Activated CD4-positive, alpha-beta T cell treated with anti-CD3 and anti-CD28 coated beads, Interleukin-2, amount 50 U/mL, for 48 hours (primary cell): ENCODE measurements around the gene ANO1.

ENCODE experiments used
- DNase-seq, 2 experiments: peaks; one replicate each; pipeline ENCODE4 v3.0.0-alpha.2; 2020

The ANO1 gene

DNA sequence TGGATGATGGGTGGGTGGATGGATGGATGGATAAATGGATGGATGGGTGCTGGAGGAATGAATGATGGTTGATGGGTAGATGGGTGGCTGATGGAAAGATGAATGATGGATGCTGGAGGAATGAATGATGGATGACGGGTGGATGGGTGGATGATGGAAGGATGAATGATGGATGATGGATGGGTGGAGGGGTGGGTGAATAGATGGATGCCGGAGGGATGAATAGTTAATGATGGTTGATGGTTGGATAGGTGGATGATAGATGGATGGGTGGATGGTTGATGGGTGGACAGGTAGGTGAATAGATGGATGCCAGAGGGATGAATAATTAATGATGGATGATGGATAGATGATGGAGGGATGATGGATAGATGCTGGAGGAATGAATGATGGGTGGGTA, 41.4 kb downstream of the ANO1 start:
- no peak for DNase-seq

DNA sequence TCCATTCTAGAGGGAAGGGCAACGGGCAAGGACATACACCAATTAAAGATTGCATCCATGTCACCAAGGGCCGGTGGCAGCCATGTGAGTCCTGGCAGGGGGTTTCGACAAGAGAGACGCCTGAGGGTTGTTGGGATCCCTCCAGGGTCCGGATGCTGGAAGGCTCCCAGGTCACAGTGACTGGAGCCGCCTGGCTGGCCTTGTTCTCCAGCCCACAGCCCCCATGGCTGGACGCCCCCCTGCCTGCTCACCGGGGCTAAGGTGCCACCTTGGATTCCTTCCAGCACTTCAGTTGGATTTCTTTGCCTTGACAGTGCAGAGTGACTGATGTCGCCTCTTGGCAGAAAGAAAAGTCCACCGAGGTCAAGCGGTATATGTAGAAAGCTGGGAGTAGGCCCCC, 42.6 kb downstream of the ANO1 start:
- no peak for DNase-seq

DNA sequence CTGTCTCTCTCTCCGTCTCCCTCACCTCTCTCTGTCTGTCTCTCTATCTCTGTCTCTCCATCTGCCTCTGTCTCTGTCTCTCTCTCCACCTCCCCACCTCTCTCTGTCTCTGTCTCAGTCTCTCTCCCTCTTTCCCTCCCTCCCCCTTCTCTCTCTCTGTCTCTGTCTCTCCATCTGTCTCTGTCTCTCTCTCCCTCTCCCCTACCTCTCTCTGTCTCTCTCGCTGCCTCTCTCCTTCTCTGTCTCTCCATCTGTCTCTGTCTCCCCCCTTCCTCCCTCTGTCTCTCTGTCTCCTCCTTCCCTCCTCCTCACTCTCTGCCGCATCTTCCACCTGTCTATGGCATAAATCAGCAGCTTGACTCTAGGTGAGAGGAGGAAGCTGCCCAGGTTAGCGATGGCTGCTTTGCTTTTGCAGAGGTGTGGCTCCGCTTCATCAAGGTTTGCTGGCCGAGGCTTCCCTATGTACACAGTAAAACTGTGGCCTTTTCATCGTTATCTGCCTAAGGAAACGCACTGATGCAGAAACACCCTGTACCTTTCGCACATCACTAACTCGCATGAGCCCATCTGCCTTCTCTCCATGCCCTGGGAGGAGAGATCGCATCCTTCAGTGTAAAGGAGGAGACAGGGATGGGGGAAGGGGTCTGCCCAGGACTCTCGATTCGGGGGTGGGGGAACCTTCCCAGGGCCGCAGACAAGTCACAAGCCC, 44.5 kb downstream of the ANO1 start:
- DNase-seq: no peak

DNA sequence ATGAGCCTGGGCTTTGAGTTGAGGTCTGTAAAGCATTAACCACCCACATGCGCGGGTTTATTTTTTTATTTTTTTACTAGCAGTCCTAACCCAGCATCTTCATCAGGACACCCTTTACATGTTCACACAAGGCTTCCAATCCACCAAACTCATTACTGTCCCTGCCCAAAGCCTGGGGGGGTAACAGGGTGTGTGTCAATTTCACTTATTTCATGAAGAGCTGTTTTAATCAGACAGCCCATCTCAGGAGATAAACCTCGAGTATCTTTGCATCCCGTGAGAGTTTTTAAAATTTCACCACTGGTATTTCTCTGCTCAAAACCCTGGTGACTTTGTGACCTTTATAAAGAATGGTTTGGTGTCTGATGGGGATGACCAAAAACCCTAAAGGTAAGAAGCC, 45.6 kb downstream of the ANO1 start:
- DNase-seq: no peak

DNA sequence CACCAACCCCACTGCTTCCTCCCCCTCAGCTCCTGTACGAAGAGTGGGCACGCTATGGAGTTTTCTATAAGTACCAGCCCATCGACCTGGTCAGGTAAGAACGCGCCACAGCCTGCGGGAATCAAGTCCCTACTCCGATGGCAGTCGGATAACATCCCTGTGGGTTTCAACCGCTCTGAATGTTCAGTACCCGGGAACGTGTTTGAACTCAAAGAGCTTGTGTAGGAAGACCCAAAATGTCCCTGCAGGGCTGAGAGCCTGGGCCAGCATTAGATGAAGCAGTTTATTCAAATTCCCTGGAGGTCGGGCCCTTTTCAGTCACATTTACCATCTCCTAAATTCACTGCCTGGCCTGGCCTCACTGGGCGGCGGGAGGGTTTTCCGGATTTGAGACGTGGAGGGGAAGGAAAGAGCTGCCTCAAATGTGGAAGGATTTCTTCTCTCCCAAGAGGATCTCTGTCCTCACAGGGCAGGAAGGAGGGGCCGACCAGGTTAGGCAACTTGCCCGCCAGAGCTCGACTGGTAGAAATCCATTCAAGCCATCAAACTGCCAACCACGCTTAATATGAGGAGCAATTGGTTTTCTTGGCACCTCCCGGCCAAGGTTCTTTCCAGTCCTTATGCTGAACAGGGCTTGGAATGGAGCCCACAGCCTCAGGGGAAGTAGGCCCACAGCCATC, 46.3 kb downstream of the ANO1 start:
- DNase-seq: no peak

DNA sequence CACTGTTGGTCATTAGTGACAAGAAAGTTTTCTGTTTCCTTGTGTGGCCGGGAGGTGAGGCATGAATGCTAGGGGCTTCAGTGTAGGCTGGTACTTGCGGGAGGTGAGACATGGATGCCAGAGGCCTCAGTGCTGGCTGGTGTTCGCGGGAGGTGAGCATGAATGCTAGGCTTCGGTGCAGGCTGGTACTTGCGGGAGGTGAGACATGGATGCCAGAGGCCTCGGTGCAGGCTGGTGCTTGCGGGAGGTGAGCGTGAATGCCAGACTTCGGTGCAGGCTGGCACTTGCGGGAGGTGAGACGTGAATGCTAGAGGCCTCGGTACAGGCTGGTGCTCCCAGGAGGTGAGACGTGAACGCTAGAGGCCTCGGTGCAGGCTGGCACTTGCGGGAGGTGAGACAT, 48.4 kb downstream of the ANO1 start:
- no peak for DNase-seq

DNA sequence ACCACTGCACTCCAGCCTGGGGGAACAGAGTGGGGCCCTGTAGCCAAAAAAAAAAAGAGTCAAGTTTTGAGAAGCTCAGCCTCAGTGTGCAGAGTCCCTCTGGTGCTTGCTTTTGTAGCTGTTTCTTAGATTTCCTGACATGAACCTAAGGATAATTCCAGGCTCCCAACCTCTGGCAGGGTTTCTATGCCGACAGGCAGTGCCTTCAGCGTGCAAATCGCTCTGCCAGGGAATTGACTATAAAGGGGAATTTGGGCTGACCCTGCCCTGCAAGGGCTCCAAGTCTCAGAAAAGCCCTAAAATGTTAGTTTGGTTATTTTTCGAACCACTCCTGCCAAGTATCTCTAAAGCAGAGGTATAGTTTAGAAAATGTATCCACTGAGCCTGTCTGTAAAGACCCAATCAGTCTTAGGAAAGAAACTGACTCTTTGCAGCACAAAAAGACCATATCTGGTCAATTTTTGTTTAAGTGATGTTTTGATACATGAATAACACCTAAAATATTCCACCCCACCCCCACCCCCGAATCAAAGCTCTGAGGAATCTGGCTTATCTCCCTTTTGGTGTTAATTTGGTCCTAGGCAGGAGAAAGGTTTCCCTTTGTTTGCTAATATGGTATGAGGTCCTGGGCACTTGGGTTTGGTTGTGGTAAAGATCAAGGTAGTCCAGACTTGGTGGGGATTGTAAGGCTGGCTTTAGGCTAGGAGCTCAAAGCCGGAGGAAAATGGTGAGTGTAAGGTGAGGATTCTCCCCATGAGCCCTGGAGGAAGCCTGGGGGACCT, 49.7 kb downstream of the ANO1 start:
- DNase-seq: no peak

DNA sequence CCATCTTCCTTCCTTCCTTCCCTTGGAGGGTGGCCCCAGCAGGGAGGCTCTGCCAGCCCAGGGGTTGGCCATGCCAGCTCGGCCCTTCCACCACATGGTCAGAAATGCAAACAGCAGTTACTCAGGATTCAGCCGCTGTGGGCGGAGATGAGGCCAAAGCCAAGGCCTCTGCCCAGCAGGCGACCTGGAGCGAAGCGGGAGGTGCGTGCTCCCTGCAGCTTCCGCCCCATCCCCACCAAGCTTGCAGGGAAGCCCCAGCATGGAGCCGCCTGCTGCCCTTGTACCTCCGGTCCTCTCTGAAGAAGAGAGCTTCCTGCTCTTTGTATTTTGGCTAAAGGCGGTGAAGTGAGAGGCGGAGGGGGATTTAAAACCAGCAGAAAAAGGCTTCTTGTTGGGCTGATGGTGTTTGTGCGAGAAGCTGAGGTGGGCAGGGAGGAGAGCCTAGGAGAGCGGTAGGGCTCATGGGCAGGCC, 50.4 kb downstream of the ANO1 start:
- no peak for DNase-seq

DNA sequence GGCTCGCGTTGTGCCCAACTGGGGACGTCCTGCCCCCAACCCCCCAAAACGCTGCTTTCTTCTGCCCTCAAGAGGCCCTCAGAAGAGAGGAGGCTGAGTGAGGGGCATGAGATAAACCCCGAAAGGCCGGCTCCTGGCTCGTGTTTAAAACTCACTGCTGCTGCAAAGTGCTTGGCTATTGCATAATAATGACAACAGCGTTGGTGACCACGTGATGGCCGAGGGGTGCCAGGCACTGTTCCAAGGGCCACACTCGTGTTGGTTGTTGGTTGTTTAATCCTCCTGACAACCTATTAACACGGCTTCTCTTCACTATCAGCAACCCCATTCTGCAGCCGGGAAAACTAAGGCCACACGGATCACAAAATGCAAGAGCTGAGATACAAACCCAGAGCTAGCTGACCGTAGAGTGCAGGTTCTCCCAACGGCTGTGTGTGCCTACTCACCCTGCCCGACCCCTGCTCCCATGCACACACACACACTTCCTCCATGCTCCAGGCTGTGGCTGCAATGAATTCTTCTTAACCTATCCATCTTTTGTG, 51.0 kb downstream of the ANO1 start:
- DNase-seq: no peak

DNA sequence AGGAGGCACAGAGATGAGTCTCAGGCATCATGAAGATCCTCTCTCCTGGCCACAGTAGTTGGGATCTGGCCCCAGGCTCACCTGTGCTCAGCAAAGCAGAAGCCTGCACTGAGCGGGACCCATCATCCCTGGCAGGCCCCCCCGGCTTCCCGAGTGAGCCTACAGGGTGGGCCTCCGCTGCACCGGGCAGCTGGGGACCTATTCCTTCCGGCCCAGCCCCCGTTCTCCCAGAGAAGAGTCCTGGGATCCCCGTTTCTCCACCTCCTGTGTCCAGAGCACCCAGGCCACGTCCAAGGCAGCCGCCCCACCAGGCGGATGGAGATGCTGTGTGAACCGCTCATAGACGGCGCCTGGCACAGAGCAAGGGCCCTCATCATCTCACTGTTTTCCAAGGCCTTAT, 52.5 kb downstream of the ANO1 start:
- DNase-seq: no peak

DNA sequence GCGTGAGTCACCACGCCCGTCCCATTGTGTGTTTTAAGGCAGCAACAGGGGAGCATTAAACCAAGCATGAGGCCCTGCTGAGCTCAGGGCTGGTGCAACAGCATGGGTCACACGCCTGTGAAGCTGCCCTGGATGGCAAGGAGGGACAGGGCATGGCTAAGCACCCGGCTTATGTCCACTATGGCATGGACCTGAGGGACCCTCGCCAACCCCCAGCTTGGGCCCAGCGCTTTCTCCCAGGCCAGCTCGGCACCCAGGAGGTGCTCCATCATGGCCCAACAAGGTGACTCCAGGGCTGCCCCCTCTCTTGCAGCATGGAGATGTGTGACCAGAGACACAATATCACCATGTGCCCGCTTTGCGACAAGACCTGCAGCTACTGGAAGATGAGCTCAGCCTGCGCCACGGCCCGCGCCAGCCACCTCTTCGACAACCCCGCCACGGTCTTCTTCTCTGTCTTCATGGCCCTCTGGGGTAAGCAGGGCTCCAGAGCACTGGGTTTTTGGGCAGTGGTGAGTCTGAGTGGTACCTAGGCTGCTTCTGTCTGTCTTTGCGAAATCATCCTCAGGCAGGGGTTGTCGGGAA, 53.6 kb downstream of the ANO1 start:
- no peak for DNase-seq

DNA sequence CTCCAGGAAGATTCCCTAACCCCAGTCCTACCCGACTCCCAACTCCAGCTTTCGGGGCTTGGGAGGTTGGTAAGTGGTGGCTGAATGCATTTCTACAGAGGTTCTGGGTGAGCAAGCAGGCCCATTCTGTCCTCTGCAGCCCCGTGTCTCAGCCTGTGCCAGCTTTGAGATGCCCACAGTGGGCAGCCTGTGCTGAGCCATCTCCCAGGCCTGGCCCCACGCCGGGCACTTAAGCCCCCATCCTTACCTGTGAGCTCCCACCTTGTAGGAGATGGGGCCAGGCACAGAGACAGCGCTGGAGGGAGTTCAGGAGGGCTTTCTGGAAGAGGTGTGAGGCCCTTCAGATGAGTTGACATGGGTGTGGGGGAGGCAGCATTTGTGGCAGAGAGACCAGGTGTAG, 54.5 kb downstream of the ANO1 start:
- DNase-seq: no peak

DNA sequence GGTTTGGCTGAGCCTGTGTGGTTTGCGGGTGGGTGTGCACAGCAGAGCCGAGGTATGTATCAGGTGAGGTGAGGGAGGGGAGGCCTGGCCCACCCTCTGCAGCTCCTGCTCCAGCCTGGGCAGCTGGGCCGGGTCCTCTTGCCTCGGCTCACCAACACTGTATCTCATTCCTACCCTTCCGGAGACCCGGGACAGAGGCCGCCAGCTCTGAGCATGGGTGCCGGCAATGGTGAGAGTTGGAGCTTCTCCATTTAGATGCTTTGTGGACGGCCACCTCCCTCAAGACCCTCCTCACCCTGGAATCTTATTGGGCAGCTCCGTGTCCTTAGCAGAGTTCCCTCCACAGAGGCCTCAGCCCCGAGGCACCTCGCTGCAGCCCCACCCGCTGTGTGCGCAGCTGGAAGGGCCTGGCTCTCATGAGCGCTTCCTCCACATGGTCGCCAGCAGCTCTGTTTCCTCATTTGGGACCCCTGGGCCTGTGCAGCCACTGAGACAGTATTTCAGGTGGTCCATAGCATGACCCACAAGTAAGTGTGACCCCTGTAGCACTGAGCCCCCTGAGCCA, 55.7 kb downstream of the ANO1 start:
- no peak for DNase-seq

DNA sequence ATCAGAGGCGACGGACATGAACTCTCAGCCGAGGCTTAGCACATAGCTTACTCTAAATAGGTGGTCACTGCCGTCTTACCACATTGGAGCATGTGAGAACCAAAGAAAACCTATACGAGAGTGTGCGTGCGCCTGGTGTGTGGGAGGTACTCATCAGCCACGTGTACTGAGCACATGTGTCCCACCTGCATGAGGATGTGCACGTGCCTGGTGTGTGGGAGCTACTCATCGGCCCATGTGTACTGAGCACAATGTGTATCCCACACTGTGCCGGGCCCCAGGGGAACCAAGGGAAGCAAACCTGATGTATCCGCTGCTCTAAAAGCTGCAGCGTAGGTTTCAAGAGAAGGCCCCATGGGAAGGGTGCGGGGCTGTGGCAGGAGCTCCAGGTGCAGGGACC, 56.4 kb downstream of the ANO1 start:
- no peak for DNase-seq

DNA sequence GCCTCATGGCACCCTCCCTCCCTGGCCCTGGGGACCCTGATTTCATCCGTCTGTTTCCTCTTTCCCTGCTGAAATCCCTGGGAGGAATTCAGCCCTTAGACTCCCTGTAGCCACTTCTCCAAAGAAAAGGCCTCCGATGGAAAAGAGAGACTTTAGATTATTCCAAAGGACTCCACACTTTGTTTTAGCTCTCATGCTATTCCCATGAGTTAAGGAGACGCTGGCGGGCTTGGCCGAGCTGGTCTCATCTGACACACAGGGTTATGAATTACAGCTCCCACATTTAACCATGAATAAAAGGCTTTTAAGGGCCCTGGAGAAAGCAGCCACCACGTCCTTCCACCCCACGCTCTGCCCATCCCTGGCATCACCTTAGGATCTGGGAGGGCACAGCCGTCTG, 57.0 kb downstream of the ANO1 start:
- DNase-seq: no peak

DNA sequence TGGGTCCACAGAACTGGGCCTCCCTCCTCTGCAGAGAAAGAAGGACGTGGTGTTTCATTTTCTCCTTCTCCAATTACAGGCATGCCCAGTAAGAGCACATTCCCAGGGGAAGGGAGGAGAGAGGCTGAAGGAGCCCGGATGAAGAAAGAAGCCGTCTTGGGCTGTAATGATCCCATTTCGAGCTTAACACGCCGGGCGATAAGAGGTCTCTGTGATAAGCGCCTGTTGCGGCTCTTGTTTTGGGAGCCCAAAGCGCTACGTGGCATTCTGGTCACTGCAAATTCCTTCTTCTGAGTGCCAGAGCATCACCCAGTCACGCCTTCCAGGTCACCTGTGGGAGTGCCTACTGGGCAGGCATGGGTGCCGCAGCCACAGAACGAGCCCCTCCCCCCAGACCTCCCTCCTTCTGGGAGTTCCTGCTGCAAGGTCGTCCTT, 57.5 kb downstream of the ANO1 start:
- no peak for DNase-seq

DNA sequence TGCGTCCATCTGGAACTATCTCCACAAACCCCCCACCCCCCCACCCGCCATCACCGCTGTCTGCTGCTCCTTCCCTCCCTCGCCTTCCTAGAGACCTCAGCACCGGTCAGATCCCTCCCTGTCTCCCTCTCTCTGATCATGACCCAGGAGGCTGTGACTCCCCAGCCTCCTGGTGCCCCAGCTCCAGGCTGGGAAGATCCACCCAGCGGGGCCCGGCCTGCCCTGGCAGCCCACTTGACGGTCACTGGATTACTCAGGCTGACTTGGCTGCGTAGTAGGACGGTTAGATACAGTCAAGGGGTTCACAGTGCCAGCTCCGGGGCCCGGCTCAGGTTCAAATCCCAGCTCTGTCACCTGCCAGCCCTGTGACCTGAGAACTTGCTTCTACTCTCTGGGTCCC, 59.3 kb downstream of the ANO1 start:
- no peak for DNase-seq

DNA sequence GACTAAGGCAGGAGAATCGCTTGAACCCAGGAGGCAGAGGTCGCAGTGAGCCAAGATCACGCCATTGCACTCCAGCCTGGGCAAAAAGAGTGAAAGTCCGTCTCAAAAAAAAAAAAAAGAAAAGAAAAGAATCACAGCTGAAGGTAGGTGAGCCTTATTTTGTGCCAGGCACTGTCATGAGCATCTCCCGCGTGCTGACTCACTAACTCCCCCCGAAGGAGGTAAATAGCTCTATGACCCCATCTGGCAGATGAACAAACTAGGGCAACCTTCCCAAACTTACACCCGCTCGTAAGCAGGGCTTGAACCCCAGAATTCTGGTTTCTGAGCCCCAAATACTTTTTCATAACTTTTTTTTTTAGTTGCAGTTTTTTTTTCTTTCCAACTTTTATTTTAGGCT, 60.3 kb downstream of the ANO1 start:
- DNase-seq: no peak

DNA sequence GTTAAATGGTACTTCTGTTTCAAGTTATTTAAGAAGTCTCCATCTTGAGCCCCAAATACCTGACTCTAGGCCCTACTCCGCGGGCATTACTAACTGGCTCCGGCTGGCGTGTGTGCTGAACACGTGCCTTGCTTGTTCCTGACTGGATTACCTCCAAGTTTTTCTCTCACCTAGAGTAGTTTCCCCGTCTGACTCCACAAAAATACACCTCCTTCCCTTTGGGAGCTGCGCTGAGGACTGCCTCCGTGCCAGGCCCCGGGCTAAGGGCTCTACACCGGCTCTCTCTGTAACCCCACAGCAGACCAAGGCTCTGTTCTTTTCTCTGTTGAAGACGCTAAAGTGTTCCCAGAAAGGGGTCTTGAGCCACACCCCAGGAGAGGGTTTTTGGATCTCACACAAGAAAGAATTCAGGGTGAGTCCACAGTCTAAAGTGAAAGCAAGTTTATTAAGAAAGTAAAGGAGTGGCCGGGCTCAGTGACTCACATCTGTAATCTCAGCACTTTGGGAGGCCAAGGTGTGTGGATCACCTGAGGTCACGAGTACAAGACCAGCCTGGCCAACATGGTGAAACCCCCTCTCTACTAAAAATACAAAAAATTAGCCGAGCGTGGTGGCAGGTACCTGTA, 61.8 kb downstream of the ANO1 start:
- DNase-seq: no peak

DNA sequence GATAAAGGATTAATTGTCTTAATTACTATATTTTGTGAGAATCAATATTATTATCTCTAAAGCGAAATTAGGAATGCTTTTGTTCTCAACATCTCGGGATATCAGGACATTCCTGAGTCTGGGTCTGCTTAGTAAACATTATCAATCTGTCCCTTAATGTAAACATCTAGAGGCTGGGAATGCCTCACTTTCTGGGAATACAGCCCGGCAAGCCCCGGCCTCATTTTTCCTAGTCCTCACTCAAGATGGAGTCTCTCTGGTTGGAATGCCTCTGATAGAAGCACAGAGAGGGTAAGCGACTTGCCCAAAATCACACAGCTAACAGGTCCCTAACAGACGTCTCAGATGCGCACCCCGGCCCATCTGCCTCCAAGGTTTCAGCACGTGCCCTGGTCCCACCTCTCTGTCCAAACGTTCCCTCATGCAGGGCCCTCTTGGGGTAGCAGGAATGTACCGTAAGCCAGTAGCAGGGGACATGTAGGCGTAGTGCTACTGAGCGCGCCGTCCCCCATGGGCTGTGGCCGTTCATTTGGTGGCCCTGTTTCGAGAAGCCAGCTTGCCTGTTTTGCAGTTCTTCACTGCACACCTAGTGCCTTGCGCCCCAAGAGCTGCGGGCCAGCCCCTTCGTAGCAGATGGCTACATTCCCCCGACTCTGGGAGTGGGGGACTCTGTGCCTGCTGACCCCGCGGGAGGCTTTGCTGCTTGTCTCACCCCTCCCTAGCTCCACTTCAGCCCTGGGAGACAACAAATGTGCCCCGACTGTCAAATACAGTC, 62.8 kb downstream of the ANO1 start:
- no peak for DNase-seq

DNA sequence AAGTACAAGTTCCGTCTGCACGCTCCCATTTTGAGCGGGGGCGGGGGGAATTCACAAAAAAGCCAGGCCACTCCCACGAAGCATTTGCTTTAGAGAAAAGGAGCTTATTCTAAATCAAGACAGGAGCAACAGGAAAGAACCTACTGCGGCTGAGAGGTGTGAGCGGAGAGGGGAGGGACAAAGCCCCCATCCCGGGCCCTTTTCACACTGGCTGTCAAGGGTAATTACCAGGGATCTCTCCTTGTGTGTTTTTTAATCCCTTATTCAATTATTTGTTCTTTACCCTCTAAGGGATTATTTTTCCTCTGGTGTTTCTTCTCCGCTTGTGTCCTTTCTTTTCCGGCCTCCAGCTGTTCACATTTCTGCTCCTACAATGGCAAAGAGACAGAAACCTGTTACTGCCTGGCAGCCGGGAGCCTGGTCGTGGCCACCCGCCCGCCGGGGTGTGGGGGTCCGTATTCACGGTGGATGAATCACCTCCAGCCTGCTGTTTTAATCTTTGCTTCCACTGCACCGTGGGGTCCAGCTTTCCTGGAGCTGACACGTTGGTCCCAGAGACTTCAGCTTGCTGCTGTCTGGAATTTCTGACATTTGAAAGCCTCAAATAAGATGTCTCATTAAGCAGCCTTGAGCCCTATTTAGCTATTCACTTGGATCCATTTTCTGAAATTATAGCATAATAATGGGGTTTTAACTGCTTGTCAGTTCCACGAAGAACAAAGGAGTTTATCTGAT, 63.5 kb downstream of the ANO1 start:
- peak in 1 of 2 experiments; percentile 19 for DNase-seq
